Measurements from ENCODE around the gene TMEM248. TPM values are rescaled to one million over a fixed set of nuclear protein-coding genes. Genes with fewer than 3 reads are reported as not detected.
"Not testable (repeated sequence)": the region's sequence is repeated elsewhere in the genome, so short reads cannot be mapped to it uniquely, and the experiment has no call there.

Gene TMEM248
- total RNA-seq, 4 donors from 2014 or later, result 53.2 to 65.9 (median 60.3) TPM

DNA sequence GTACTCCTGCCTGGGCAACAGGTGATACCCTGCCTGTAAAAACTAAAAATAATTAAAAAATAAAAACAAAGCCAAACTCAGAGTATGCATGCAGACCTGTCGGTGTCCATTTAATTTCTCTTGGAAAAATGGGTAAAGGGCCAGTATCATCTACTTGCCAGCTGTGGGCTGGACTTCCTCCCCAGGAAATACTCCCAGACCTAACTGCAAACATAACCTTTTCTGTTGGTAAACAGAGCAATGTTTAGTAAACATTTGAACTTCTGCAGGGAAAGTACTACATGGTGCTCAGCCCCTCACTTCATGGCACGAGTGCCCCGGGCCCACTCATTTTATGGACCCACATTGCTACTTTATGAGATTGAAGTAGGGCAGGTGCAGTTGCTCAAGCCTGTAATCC is 10.2 kb upstream of the TMEM248 start:
- Histone ChIP-seq H3K27ac (no peak overlapping the region), H3K27me3 (no peaks in the 10 kb centered on the region), H3K4me3 (no peak overlapping the region), H3K4me1 (no peaks in the 10 kb centered on the region), H3K36me3 (no peaks in the 10 kb centered on the region), H3K9me3 (no peaks in the 10 kb centered on the region)
- in situ Hi-C loops (cut with MboI; ENCODE audit: low sequenced_read_pairs in 4 of 4) (no loop called here), intact Hi-C loops (cut with DNase I; ENCODE audit: low total_unique reads) (no loop called here)
- ATAC-seq (no peak), DNase-seq (no peak)
- TF ChIP-seq, protein P1, sequence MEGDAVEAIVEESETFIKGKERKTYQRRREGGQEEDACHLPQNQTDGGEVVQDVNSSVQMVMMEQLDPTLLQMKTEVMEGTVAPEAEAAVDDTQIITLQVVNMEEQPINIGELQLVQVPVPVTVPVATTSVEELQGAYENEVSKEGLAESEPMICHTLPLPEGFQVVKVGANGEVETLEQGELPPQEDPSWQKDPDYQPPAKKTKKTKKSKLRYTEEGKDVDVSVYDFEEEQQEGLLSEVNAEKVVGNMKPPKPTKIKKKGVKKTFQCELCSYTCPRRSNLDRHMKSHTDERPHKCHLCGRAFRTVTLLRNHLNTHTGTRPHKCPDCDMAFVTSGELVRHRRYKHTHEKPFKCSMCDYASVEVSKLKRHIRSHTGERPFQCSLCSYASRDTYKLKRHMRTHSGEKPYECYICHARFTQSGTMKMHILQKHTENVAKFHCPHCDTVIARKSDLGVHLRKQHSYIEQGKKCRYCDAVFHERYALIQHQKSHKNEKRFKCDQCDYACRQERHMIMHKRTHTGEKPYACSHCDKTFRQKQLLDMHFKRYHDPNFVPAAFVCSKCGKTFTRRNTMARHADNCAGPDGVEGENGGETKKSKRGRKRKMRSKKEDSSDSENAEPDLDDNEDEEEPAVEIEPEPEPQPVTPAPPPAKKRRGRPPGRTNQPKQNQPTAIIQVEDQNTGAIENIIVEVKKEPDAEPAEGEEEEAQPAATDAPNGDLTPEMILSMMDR (IDR thresholded peaks at IDR 0.05 in 4 of 5, conservative IDR thresholded peaks at IDR 0.05 in 1 of 5), result no peak
- no peak for TF ChIP-seq POLR2A (IDR thresholded peaks at IDR 0.05)

DNA sequence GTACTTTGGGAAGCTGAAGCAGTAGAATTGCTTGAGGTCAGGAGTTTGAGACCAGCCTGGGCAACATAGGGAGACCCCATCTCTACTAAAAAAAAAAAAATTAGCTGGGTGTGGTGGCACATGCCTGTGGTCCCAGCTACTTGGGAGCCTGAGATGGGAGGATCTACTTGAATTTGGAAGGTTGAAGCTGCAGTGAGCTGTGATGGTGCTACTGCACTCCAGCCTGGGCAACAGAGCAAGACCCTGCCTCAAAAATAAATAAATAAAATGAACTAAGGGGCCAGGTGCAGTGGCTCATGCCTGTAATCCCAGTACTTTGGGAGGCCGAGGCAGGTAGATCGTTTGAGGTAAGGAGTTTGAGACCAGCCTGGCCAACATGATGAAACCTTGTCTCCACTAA is 9.8 kb upstream of the TMEM248 start:
- H3K9me3 ChIP-seq; H3K4me3 ChIP-seq; H3K27ac ChIP-seq; ATAC-seq; H3K36me3 ChIP-seq; in situ Hi-C loops (cut with MboI; ENCODE audit: low sequenced_read_pairs in 4 of 4); intact Hi-C loops (cut with DNase I; ENCODE audit: low total_unique reads); H3K27me3 ChIP-seq; DNase-seq; H3K4me1 ChIP-seq: not testable (repeated sequence)

DNA sequence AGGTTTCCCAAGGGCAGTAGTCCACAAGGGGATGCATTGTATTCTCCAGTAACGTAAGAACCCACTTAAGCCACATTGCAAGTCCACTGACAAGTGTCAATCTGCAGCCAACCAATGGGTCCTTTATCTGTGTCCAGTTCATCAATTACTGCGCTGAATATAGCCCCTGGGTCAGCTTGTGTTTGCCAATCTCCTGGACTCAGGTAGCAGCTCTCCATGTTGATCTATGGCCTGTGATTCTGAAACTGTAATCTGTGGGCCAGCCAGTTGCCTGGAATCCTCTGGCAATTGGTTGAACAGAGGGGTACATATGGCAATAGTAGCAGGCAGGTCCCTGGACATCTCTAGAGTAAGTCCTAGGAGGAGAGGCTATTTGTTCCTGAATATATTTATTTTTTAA is 8.8 kb upstream of the TMEM248 start:
- ATAC-seq (no peak), DNase-seq (no peak)
- in situ Hi-C loops (cut with MboI; ENCODE audit: low sequenced_read_pairs in 4 of 4), result no loop called here
- TF ChIP-seq POLR2A (IDR thresholded peaks at IDR 0.05), result no peak
- TF ChIP-seq, protein P1 (IDR thresholded peaks at IDR 0.05 in 4 of 5, conservative IDR thresholded peaks at IDR 0.05 in 1 of 5), result no peak
- H3K27me3 ChIP-seq, result no peaks in the 10 kb centered on the region
- H3K4me1 ChIP-seq, result peaks cover 6% of the 10 kb centered on the region in 2 donors
- H3K36me3 ChIP-seq, result no peaks in the 10 kb centered on the region
- H3K9me3 ChIP-seq, result no peaks in the 10 kb centered on the region
- intact Hi-C loops (cut with DNase I; ENCODE audit: low total_unique reads), result no loop called here
- no peak overlapping the region for H3K4me3 ChIP-seq
- no peak overlapping the region for H3K27ac ChIP-seq

DNA sequence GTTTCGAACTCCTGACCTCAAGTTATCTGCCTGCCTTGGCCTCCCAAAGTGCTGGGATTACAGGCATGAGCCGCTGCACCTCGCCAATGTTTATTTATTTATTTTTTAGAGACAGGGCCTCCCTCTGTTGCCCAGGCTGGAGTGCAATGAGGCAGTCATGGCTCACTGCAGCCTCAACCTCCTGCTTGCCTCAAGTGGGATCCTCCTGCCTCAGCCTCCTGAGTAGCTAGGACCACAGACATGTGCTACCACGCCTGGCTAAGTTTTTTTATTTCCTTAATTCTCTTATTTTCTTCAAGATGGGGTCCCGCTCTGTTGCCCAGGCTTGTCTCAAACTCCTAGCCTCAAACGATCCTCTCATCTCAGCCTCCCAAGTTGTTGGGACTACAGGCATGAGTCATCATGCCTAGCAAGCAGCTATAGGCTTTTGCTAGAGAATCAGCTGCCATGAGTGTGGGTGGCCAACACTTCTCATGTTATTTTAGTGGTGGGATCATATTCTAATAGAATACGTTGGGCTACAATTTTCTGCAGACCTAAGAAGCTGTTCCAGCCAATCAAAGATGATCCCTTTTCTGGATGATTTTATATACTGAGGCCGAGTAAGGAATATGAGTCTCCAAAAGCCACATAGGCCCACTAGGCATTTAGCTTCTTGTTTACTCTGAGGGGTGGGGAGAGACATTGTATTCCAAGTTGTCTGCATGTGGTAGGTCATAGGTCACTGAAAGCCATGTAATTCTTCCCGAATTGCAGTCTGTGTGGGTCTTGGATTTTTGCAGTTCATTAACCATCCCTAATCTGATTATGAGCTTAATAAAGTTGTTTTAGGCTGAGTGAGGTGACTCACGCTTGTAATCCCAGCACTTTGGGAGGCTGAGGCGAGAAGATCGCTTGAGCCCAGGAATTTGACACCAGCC is 7.6 kb upstream of the TMEM248 start:
- Histone ChIP-seq H3K4me1 (peaks cover 15% of the 10 kb centered on the region in 2 donors), H3K4me3 (no peak overlapping the region), H3K9me3 (no peaks in the 10 kb centered on the region), H3K27ac (no peak overlapping the region), H3K27me3 (no peaks in the 10 kb centered on the region), H3K36me3 (no peaks in the 10 kb centered on the region)
- DNase-seq, result no peak
- intact Hi-C loops (cut with DNase I; ENCODE audit: low total_unique reads), result no loop called here
- in situ Hi-C loops (cut with MboI; ENCODE audit: low sequenced_read_pairs in 4 of 4), result no loop called here
- TF ChIP-seq, protein P1 (IDR thresholded peaks at IDR 0.05 in 4 of 5, conservative IDR thresholded peaks at IDR 0.05 in 1 of 5), result no peak
- no peak for ATAC-seq

DNA sequence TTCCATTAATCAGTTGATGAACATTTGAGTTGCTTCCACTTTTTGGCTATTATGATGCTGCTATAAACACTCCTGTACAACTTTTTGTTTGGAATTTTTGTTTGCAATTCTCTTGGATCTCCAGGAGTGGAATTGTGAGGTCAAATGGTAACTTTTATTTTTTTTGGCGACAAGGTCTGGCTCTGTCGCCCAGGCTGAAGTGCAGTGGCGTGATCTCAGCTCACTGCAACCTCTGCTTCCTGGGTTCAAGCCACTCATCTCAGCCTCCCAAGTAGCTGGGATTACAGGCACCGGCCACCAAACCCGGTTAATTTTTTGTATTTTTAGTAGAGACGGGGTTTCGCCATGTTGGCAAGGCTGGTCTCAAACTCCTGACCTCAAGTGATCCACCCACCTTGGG is 3.1 kb upstream of the TMEM248 start:
- not testable (repeated sequence) for ATAC-seq

More for the DNA sequence above, 3.1 kb upstream of the TMEM248 start:
- intact Hi-C loops (cut with DNase I; ENCODE audit: low total_unique reads); H3K36me3 ChIP-seq; H3K4me3 ChIP-seq; DNase-seq; H3K27me3 ChIP-seq; H3K9me3 ChIP-seq: not testable (repeated sequence)
- H3K4me1 ChIP-seq, result peaks cover 23 to 31% of the 10 kb centered on the region in 2 donors
- in situ Hi-C loops (cut with MboI; ENCODE audit: low sequenced_read_pairs in 4 of 4), result loop anchor here in 1 of 4 donors (5.0 kb wide), 1 partner anchor 66 kb away; no protein-coding TSS in a partner anchor
- H3K27ac ChIP-seq, result peak overlapping the region; percentile 5 to 70 (median 56)
